HCT116 (cell line): ENCODE data around the gene RNPS1. TPM values are rescaled to one million over a fixed set of nuclear protein-coding genes. Genes with fewer than 3 reads are reported as not detected.

Experiments
- ATAC-seq: fragments of 200-7000 bp; cut with Tn5 transposase; 2 replicates; pipeline ENCODE4 v1.9.1; 2020; ENCODE audit warnings: mild to moderate bottlenecking, moderate library complexity
- BruUV-seq: library from RNA; stranded (reverse); fragments of 400-500 nt; replicated peaks from 2 replicates; lab custom pipeline; 2021; lab: Mats Ljungman, UMichigan
- CTCF ChIA-PET: fragments of 300-600 bp; sonication (Branson Sonifier 250); formaldehyde crosslinking; loops from one replicate; lab custom pipeline; 2021; ENCODE audit warnings: antibody characterized with exemption; lab: Charles Lee
- POLR2A ChIA-PET: fragments of 300-600, 350-600 bp; sonication (Branson Sonifier 250); formaldehyde crosslinking; loops from one replicate; lab custom pipeline; 2021; ENCODE audit warnings: antibody characterized with exemption; lab: Charles Lee
- RAD21 ChIA-PET, 2 experiments: fragments of 300-600 bp; sonication (Branson Sonifier 250); formaldehyde crosslinking; loops; one replicate each; lab custom pipeline; 2023; ENCODE audit warnings: low total read pairs in 2 of 2; ENCODE audit not compliant: uncharacterized antibody in 2 of 2, unreplicated experiment in 2 of 2, low non-redundant PET in 1 of 2; lab: Charles Lee
- DNase-seq: peaks from one replicate; pipeline ENCODE4 v3.0.0-alpha.2; 2010; ENCODE audit warnings: low read depth, low spot score
- H2AFZ ChIP-seq: fragments of 200-600 bp; shearing (Covaris generic), sonication (generic); 2 replicates; pipeline ENCODE4 v1.6.1; 2017; ENCODE audit warnings: low read depth, mixed run types, mixed read lengths, antibody characterized with exemption, low read length; ENCODE audit not compliant: poor library complexity, severe bottlenecking
- H3K27ac ChIP-seq: 2 replicates; pipeline ENCODE4 v1.5.1; 2012; ENCODE audit warnings: low read depth, low read length
- H3K27me3 ChIP-seq: fragments of 200-600 bp; sonication (generic); 2 replicates; pipeline ENCODE4 v1.6.1; 2016; ENCODE audit warnings: mixed run types, low read length, mixed read lengths; ENCODE audit not compliant: insufficient read depth
- H3K36me3 ChIP-seq, 2 experiments: fragments of 200-500 bp in 1 of 2; fragments of 200-600 bp in 1 of 2; sonication (Bioruptor generic) in 1 of 2; sonication (generic) in 1 of 2; 2 replicates each; pipeline versions ENCODE4 v1.5.1 to v1.6.1; 2014 to 2016; ENCODE audit warnings: low read length in 2 of 2, inconsistent platforms in 1 of 2, mixed read lengths in 1 of 2, mixed run types in 1 of 2; ENCODE audit not compliant: insufficient read depth in 2 of 2, control insufficient read depth in 1 of 2
- H3K4me1 ChIP-seq, 2 experiments: fragments of 200-600 bp in 1 of 2; sonication (generic) in 1 of 2; 2 replicates each; pipeline versions ENCODE4 v1.5.1 to v1.6.1; 2012 to 2017; ENCODE audit warnings: low read length in 2 of 2, inconsistent platforms in 1 of 2, mild to moderate bottlenecking in 1 of 2, mixed read lengths in 1 of 2, mixed run types in 1 of 2, moderate library complexity in 1 of 2; ENCODE audit not compliant: insufficient read depth in 2 of 2, control insufficient read depth in 1 of 2
- H3K4me2 ChIP-seq: fragments of 200-600 bp; sonication (generic); 2 replicates; pipeline ENCODE4 v1.6.1; 2017; ENCODE audit warnings: mixed run types, low read length, mixed read lengths
- H3K4me3 ChIP-seq, 2 experiments: fragments of 200-600 bp in 1 of 2; sonication (generic) in 1 of 2; replicated peaks in 1 of 2; 2 replicates each; pipeline ENCODE4 v1.5.1; 2011 to 2016; ENCODE audit warnings: low read length in 2 of 2, control low read depth in 1 of 2, low read depth in 1 of 2, mild to moderate bottlenecking in 1 of 2, mixed read lengths in 1 of 2, mixed run types in 1 of 2
- H3K79me2 ChIP-seq: fragments of 200-600 bp; sonication (generic); 2 replicates; pipeline ENCODE4 v1.6.1; 2017; ENCODE audit warnings: mild to moderate bottlenecking, mixed run types, low read length, moderate library complexity, mixed read lengths; ENCODE audit not compliant: insufficient read depth
- H3K9ac ChIP-seq: fragments of 200-600 bp; sonication (generic); 2 replicates; pipeline ENCODE4 v1.6.1; 2016; ENCODE audit warnings: low read length, mixed read lengths
- H3K9me2 ChIP-seq: fragments of 200-600 bp; sonication (generic), shearing (Covaris generic); 2 replicates; pipeline ENCODE4 v1.6.1; 2017; ENCODE audit warnings: mixed run types, mild to moderate bottlenecking, moderate library complexity; ENCODE audit not compliant: insufficient read depth
- H3K9me3 ChIP-seq, 2 experiments: fragments of 200-500 bp in 1 of 2; fragments of 200-600 bp in 1 of 2; sonication (Bioruptor generic) in 1 of 2; sonication (generic) in 1 of 2; 2 replicates each; pipeline ENCODE4 v1.6.1; 2014 to 2017; ENCODE audit warnings: low read length in 2 of 2, mixed read lengths in 2 of 2, inconsistent platforms in 1 of 2, low read depth in 1 of 2, mild to moderate bottlenecking in 1 of 2, mixed run types in 1 of 2, moderate library complexity in 1 of 2; ENCODE audit not compliant: control insufficient read depth in 1 of 2, insufficient read depth in 1 of 2
- H4K20me1 ChIP-seq: fragments of 200-600 bp; sonication (generic), shearing (Covaris generic); 2 replicates; pipeline ENCODE4 v1.6.1; 2017; ENCODE audit warnings: mixed run types, mild to moderate bottlenecking, moderate library complexity; ENCODE audit not compliant: insufficient read depth
- CBX3 ChIP-seq: IDR thresholded peaks from 2 replicates; pipeline ENCODE4 v1.6.1; 2012; ENCODE audit warnings: low read depth
- CTCF ChIP-seq, 3 experiments: fragments of 200-600 bp in 1 of 3; sonication (generic) in 1 of 3; IDR thresholded peaks in 2 of 3; conservative IDR thresholded peaks in 1 of 3; 2 replicates each; pipeline ENCODE4 v1.5.1; 2012 to 2017; ENCODE audit warnings: low read depth in 2 of 3, low read length in 2 of 3, antibody characterized with exemption in 1 of 3, borderline replicate concordance in 1 of 3, control low read depth in 1 of 3, mild to moderate bottlenecking in 1 of 3, mixed read lengths in 1 of 3, mixed run types in 1 of 3, moderate library complexity in 1 of 3; ENCODE audit not compliant: insufficient read depth in 1 of 3
- EGR1 ChIP-seq: IDR thresholded peaks from 2 replicates; pipeline ENCODE4 v1.6.1; 2012; ENCODE audit warnings: low read depth
- ELF1 ChIP-seq: IDR thresholded peaks from 2 replicates; pipeline ENCODE4 v1.6.1; 2012; ENCODE audit warnings: low read depth, borderline replicate concordance
- EZH2 ChIP-seq: fragments of 200-600 bp; sonication (generic); IDR thresholded peaks from 2 replicates; pipeline ENCODE4 v1.6.1; 2017; ENCODE audit warnings: antibody characterized with exemption, mixed run types
- EZH2phosphoT487 ChIP-seq: fragments of 200-600 bp; IDR thresholded peaks from 2 replicates; pipeline ENCODE4 v1.6.1; 2018; ENCODE audit warnings: antibody characterized with exemption, borderline replicate concordance
- FOSL1 ChIP-seq: IDR thresholded peaks from 2 replicates; pipeline ENCODE4 v1.6.1; 2012; ENCODE audit warnings: low read depth
- JUND ChIP-seq: IDR thresholded peaks from 2 replicates; pipeline ENCODE4 v1.6.1; 2012
- POLR2A ChIP-seq: IDR thresholded peaks from 2 replicates; pipeline ENCODE4 v1.7.0; 2011; ENCODE audit warnings: borderline replicate concordance; ENCODE audit not compliant: insufficient read depth, insufficient read length; ENCODE audit errors: extremely low read depth
- SP1 ChIP-seq: IDR thresholded peaks from 2 replicates; pipeline ENCODE4 v1.6.1; 2012; ENCODE audit warnings: low read depth
- SRF ChIP-seq: IDR thresholded peaks from 2 replicates; pipeline ENCODE4 v1.6.1; 2012; ENCODE audit warnings: low read depth
- YY1 ChIP-seq: IDR thresholded peaks from 2 replicates; pipeline ENCODE4 v1.6.1; 2011; ENCODE audit warnings: low read length, low read depth, moderate library complexity, mild to moderate bottlenecking; ENCODE audit not compliant: insufficient replicate concordance; ENCODE audit errors: extremely low read depth
- ZNF274 ChIP-seq: fragments of 200-500 bp; sonication (Bioruptor generic); IDR thresholded peaks from 2 replicates; pipeline ENCODE4 v1.6.1; 2014; ENCODE audit warnings: mild to moderate bottlenecking, low read depth, low read length, inconsistent platforms
- intact Hi-C: fragments of 100-400 bp; cut with micrococcal nuclease; formaldehyde crosslinking; loops from 2 replicates; pipeline ENCODE4 v1.10.0; 2022
- total RNA-seq: library from RNA; stranded (reverse); gene quantifications from one replicate; pipeline ENCODE4 v1.2.1, GENCODE V29; 2021; ENCODE audit not compliant: unreplicated experiment
- TF ChIP-seq, protein P1 (sequence below): IDR thresholded peaks from 2 replicates; pipeline ENCODE4 v1.6.1; 2011; ENCODE audit warnings: mild to moderate bottlenecking, low read length, moderate library complexity; ENCODE audit not compliant: insufficient replicate concordance; ENCODE audit errors: extremely low read depth
- TF ChIP-seq, protein P2 (sequence below): IDR thresholded peaks from 2 replicates; pipeline ENCODE4 v1.6.1; 2012

The RNPS1 gene
- total RNA-seq, 1 experiment from 2014 or later = 257 TPM

DNA sequence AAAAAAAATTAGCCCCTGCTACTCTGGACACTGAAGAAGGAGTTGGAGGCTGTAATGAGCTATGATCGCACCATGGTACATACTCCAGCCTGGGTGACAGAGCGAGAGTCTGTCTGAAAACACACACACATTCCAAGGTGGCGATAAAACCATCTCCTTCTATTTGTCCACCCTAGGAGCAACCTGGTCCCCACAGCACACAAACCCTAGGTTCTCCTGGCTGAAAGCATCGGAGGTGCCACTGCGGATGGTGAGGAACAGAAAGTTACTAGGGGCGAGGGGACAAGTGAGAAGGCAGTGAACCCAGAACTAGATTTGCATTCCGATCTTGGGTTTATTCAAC is 15.1 kb downstream of the RNPS1 start:
- Histone ChIP-seq H3K27ac (peak overlapping the region; percentile 89), H3K79me2 (peaks cover 63% of the 10 kb centered on the region), H2AFZ (no peak overlapping the region), H3K4me3 (no peak overlapping the region), H3K36me3 (peaks cover 33 to 43% of the 10 kb centered on the region in 2 experiments), H3K4me2 (no peak overlapping the region), H3K9me3 (no peaks in the 10 kb centered on the region), H3K9me2 (no peaks in the 10 kb centered on the region), H4K20me1 (peaks cover 5% of the 10 kb centered on the region; the same call in 1 of the 2 replicates), H3K27me3 (no peaks in the 10 kb centered on the region), H3K4me1 (peaks cover 15 to 31% of the 10 kb centered on the region in 2 experiments), H3K9ac (no peak overlapping the region)
- DNase-seq (no peak), ATAC-seq (no peak)
- CTCF ChIA-PET = interaction anchor here (1.0 to 2.7 kb wide), 2 partner anchors 57 to 248 kb away, joined by 3 to 24 read pairs; partner anchors contain the start of gene CASKIN1
- TF ChIP-seq EZH2 = no peak
- TF ChIP-seq SRF = no peak
- TF ChIP-seq JUND = no peak
- TF ChIP-seq SP1 = no peak
- no peak for TF ChIP-seq CBX3
- TF ChIP-seq CTCF (IDR thresholded peaks at IDR 0.05 in 2 of 3, conservative IDR thresholded peaks at IDR 0.05 in 1 of 3; ENCODE audit: borderline replicate concordance in 1 of 3, insufficient read depth in 1 of 3, low read depth in 2 of 3, low read length in 2 of 3) = no peak
- no peak for TF ChIP-seq ELF1
- TF ChIP-seq EGR1 = no peak
- TF ChIP-seq POLR2A = no peak
- TF ChIP-seq FOSL1 = no peak
- TF ChIP-seq, protein P1, sequence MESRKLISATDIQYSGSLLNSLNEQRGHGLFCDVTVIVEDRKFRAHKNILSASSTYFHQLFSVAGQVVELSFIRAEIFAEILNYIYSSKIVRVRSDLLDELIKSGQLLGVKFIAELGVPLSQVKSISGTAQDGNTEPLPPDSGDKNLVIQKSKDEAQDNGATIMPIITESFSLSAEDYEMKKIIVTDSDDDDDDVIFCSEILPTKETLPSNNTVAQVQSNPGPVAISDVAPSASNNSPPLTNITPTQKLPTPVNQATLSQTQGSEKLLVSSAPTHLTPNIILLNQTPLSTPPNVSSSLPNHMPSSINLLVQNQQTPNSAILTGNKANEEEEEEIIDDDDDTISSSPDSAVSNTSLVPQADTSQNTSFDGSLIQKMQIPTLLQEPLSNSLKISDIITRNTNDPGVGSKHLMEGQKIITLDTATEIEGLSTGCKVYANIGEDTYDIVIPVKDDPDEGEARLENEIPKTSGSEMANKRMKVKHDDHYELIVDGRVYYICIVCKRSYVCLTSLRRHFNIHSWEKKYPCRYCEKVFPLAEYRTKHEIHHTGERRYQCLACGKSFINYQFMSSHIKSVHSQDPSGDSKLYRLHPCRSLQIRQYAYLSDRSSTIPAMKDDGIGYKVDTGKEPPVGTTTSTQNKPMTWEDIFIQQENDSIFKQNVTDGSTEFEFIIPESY = no peak
- TF ChIP-seq ZNF274 = no peak
- TF ChIP-seq YY1 = no peak
- TF ChIP-seq, protein P2, sequence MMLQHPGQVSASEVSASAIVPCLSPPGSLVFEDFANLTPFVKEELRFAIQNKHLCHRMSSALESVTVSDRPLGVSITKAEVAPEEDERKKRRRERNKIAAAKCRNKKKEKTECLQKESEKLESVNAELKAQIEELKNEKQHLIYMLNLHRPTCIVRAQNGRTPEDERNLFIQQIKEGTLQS = no peak
- no peak for TF ChIP-seq EZH2phosphoT487
- no TSS peak for BruUV-seq
- intact Hi-C loops = loop anchor here (10.0 kb wide), 1 partner anchor 228 kb away; the partner anchor contains the start of gene NHERF2
- RAD21 ChIA-PET = no interaction called here
- POLR2A ChIA-PET = interaction anchor here (1.8 to 2.8 kb wide), 3 partner anchors 11 to 97 kb away, joined by 9 to 21 read pairs (median 17); partner anchors contain the start of genes PGP and TRAF7
